HepG2 (cell line): ENCODE measurements around the gene RANGRF. TPM values are rescaled to one million over a fixed set of nuclear protein-coding genes. Genes with fewer than 3 reads are reported as not detected.

Source experiments
- ATAC-seq: fragments of 200-7000 bp; cut with Tn5 transposase; 3 replicates; pipeline ENCODE4 v1.9.1; 2020; ENCODE audit warnings: mild to moderate bottlenecking, moderate library complexity
- BruUV-seq: library from RNA; stranded (reverse); fragments of 400-500 nt; replicated peaks from 2 replicates; lab custom pipeline; 2021; lab: Mats Ljungman, UMichigan
- CTCF ChIA-PET: fragments of 300-600 bp; formaldehyde crosslinking; extraction: SDS; loops from one replicate; lab custom pipeline; 2021; ENCODE audit warnings: low total read pairs, inconsistent platforms, low intra/inter-chr PET ratio; lab: Yijun Ruan, JAX
- POLR2A ChIA-PET: fragments of 350-600 bp; sonication (Branson Sonifier 250); formaldehyde crosslinking; loops from one replicate; lab custom pipeline; 2020; ENCODE audit warnings: antibody characterized with exemption, inconsistent platforms; lab: Yijun Ruan, JAX
- DNase-seq: peaks from one replicate; pipeline ENCODE4 v3.0.0-alpha.2; 2015; ENCODE audit warnings: low spot score
- FAIRE-seq: peaks from 3 replicates; lab custom pipeline; 2011; peaks lifted over from hg19 to GRCh38; lab: Jason Lieb, UNC
- H2AFZ ChIP-seq: one replicate; pipeline ENCODE4 v1.6.1; 2011; ENCODE audit warnings: low read length, inconsistent platforms
- H3K27ac ChIP-seq: fragments of 300-600 bp; 3 replicates; pipeline ENCODE4 v1.8.0; 2011; ENCODE audit warnings: mixed run types, mild to moderate bottlenecking, mixed read lengths, low read length, inconsistent platforms; ENCODE audit not compliant: insufficient read depth; ENCODE audit errors: extremely low read length
- H3K27me3 ChIP-seq, 2 experiments: fragments of 200-600 bp in 1 of 2; 2 replicates in 1 of 2; 3 replicates in 1 of 2; pipeline versions ENCODE4 v1.6.0 to v1.8.0; 2011; ENCODE audit warnings: low read length in 2 of 2, mild to moderate bottlenecking in 2 of 2, moderate library complexity in 2 of 2, inconsistent platforms in 1 of 2; ENCODE audit not compliant: insufficient read depth in 2 of 2, control insufficient read depth in 1 of 2
- H3K36me3 ChIP-seq, 2 experiments: fragments of 200-600 bp in 1 of 2; replicated peaks in 1 of 2; 2 replicates in 1 of 2; 3 replicates in 1 of 2; pipeline versions ENCODE4 v1.5.1 to v1.8.0; 2011; ENCODE audit warnings: low read length in 2 of 2, inconsistent platforms in 1 of 2; ENCODE audit not compliant: insufficient read depth in 2 of 2, control insufficient read depth in 1 of 2
- H3K4me1 ChIP-seq: 2 replicates; pipeline ENCODE4 v1.5.1; 2012; ENCODE audit warnings: low read length, inconsistent platforms; ENCODE audit not compliant: insufficient read depth
- H3K4me2 ChIP-seq: 2 replicates; pipeline ENCODE4 v1.6.0; 2011; ENCODE audit warnings: low read depth, low read length, inconsistent platforms
- H3K4me3 ChIP-seq, 3 experiments: fragments of 200-600 bp in 1 of 3; sonication (generic), shearing (Covaris generic) in 1 of 3; replicated peaks in 1 of 3; 2 replicates each; pipeline ENCODE4 v1.5.1; 2011 to 2016; ENCODE audit warnings: low read length in 3 of 3, inconsistent platforms in 2 of 3, low read depth in 2 of 3, mild to moderate bottlenecking in 2 of 3, control low read depth in 1 of 3, mixed read lengths in 1 of 3; ENCODE audit not compliant: insufficient read depth in 1 of 3
- H3K79me2 ChIP-seq: one replicate; pipeline ENCODE4 v1.6.1; 2011; ENCODE audit warnings: low read length, inconsistent platforms; ENCODE audit not compliant: insufficient read depth
- H3K9ac ChIP-seq: 2 replicates; pipeline ENCODE4 v1.6.0; 2011; ENCODE audit warnings: mild to moderate bottlenecking, low read depth, low read length, inconsistent platforms; ENCODE audit not compliant: insufficient read depth
- H3K9me3 ChIP-seq: 2 replicates; pipeline ENCODE4 v1.5.1; 2012; ENCODE audit warnings: mild to moderate bottlenecking, low read length
- H4K20me1 ChIP-seq: 2 replicates; pipeline ENCODE4 v1.6.0; 2011; ENCODE audit warnings: inconsistent platforms, mild to moderate bottlenecking, low read length, moderate library complexity; ENCODE audit not compliant: insufficient read depth
- ISL2 ChIP-seq: sonication (generic); formaldehyde crosslinking; IDR thresholded peaks from 2 replicates; pipeline ENCODE4 v1.5.0; 2020; ENCODE audit warnings: missing genetic modification reagents
- KDM1A ChIP-seq: IDR thresholded peaks from 2 replicates; pipeline ENCODE4 v1.6.1; 2016; ENCODE audit warnings: missing compliant biosample characterization
- MXD1 ChIP-seq: sonication (generic); formaldehyde crosslinking; IDR thresholded peaks from 2 replicates; pipeline ENCODE4 v1.4.0; 2020; ENCODE audit warnings: mild to moderate bottlenecking, missing genetic modification reagents
- SATB2 ChIP-seq: sonication (generic); formaldehyde crosslinking; IDR thresholded peaks from 2 replicates; pipeline ENCODE4 v1.5.0; 2020; ENCODE audit warnings: missing genetic modification reagents
- ZNF335 ChIP-seq: sonication (generic); formaldehyde crosslinking; IDR thresholded peaks from 2 replicates; pipeline ENCODE4 v1.4.0; 2020; ENCODE audit warnings: missing genetic modification reagents
- ZNF337 ChIP-seq: sonication (generic); formaldehyde crosslinking; IDR thresholded peaks from 2 replicates; pipeline ENCODE4 v1.5.1; 2020; ENCODE audit warnings: missing genetic modification reagents, low read depth, mild to moderate bottlenecking, borderline replicate concordance
- ZNF782 ChIP-seq: sonication (generic); formaldehyde crosslinking; IDR thresholded peaks from 2 replicates; pipeline ENCODE4 v1.4.0; 2020; ENCODE audit warnings: missing genetic modification reagents, mild to moderate bottlenecking, borderline replicate concordance
- WGBS: methylation state at CpG from one replicate; pipeline ENCODE4 v1.1.6; 2017; ENCODE audit warnings: low lambda C conversion rate; 5-methylcytosine and 5-hydroxymethylcytosine counted together
- in situ Hi-C: cut with HindIII; loops from 2 replicates; pipeline ENCODE4 v1.10.0; 2017; ENCODE audit warnings: low pct_unique_long_range_greater_than_20kb; ENCODE audit not compliant: extremely low pct_ligation_motif_present
- intact Hi-C: fragments of 100-400 bp; cut with micrococcal nuclease; formaldehyde crosslinking; loops from one replicate; pipeline ENCODE4 v1.10.0; 2022; ENCODE audit not compliant: unreplicated experiment
- polyA plus RNA-seq, 8 experiments: library from polyadenylated mRNA; depleted of rRNA in 3 of 8; stranded (reverse) in 7 of 8; unstranded in 1 of 8; fragments of >200 nt; fragmentation: Illumina TruSeq in 4 of 8; extraction: Trizol in 4 of 8; gene quantifications; 2 replicates each; pipeline versions ENCODE4 v1.2.1 to v1.2.3, GENCODE V29; 2011 to 2016; ENCODE audit warnings: low read depth in 4 of 8, missing spikeins in 1 of 8, mixed read lengths in 1 of 8; ENCODE audit not compliant: insufficient read depth in 1 of 8
- total RNA-seq, 5 experiments: library from RNA; depleted of rRNA; stranded (reverse); fragments of >200 nt; fragmentation: Illumina TruSeq; extraction: Trizol; gene quantifications; 2 replicates each; pipeline ENCODE4 v1.2.3, GENCODE V29; 2016; ENCODE audit warnings: low read depth in 1 of 5
- TF ChIP-seq, protein P1 (sequence below): fragments of 450-650 bp; IDR thresholded peaks from 2 replicates; pipeline ENCODE4 v1.6.1; 2016

The RANGRF gene
- total and polyA plus RNA-seq, 2 of the 13 experiments (the other 11 are each of a cell fraction or from before 2014, with no cell fraction given) = 18.6 to 40.7 TPM

DNA sequence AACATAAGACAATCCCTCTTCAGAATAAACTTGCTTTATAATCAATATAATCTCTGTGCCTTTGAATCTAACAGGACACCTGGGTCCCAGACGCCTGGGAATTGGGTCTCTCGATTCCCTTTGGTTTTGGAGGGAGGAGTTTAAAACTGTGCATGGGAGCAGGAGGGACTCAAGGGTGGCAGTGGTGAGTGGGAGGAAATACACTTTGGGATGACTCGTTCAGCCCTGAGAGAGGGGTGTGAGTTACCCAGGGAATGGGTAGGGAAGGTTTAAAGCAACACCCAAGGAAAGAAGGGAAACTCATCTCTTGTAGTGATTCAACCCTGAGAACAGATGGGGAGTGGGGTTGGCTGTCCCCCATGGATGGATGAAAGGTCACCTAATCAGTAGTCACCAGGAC, 1.6 kb downstream of the RANGRF start:
- Histone ChIP-seq H3K4me2 (no peak overlapping the region), H2AFZ (no peak overlapping the region), H3K36me3 (no peaks in the 10 kb centered on the region), H3K79me2 (peaks cover 3% of the 10 kb centered on the region), H3K27ac (no peak overlapping the region), H3K4me3 (no peak overlapping the region), H3K9me3 (no peaks in the 10 kb centered on the region), H4K20me1 (no peaks in the 10 kb centered on the region), H3K4me1 (peaks cover 67% of the 10 kb centered on the region), H3K9ac (no peak overlapping the region), H3K27me3 (no peaks in the 10 kb centered on the region)
- 91% methylated on average over 3 of the region's 3 CpGs for WGBS
- DNase-seq (no peak), FAIRE-seq (no peak), ATAC-seq (no peak)
- in situ Hi-C loops (no loop called here), intact Hi-C loops (no loop called here)
- TF ChIP-seq ISL2 (CRISPR knock-in tag) = no peak
- TF ChIP-seq, protein P1, sequence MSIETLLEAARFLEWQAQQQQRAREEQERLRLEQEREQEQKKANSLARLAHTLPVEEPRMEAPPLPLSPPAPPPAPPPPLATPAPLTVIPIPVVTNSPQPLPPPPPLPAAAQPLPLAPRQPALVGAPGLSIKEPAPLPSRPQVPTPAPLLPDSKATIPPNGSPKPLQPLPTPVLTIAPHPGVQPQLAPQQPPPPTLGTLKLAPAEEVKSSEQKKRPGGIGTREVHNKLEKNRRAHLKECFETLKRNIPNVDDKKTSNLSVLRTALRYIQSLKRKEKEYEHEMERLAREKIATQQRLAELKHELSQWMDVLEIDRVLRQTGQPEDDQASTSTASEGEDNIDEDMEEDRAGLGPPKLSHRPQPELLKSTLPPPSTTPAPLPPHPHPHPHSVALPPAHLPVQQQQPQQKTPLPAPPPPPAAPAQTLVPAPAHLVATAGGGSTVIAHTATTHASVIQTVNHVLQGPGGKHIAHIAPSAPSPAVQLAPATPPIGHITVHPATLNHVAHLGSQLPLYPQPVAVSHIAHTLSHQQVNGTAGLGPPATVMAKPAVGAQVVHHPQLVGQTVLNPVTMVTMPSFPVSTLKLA = no peak
- no peak for TF ChIP-seq KDM1A (CRISPR knock-in tag)
- no peak for TF ChIP-seq ZNF782 (CRISPR knock-in tag)
- no peak for TF ChIP-seq ZNF337
- no peak for TF ChIP-seq ZNF335 (CRISPR knock-in tag)
- no peak for TF ChIP-seq SATB2
- TF ChIP-seq MXD1 (CRISPR knock-in tag) = no peak
- BruUV-seq = no TSS peak
- POLR2A ChIA-PET = interaction anchor here (0.6 kb wide), 1 partner anchor 66 kb away, joined by 5 read pairs; no protein-coding TSS in a partner anchor
- CTCF ChIA-PET = no interaction called here
